Activated T-cell treated with anti-CD3 and anti-CD28 coated beads for 4 hours (primary cell): ENCODE results near the gene TRIM2.

Experiments
- DNase-seq: peaks from one replicate; pipeline ENCODE4 v3.0.0-alpha.2; 2020

TRIM2 gene

GRCh38 chr4:153255233-153255632 lies 51.0 kb downstream of the TRIM2 start:
- DNase-seq, result no peak

- no peak for DNase-seq
Observed at GRCh38 chr4:153257151-153257620, 52.9 kb downstream of the TRIM2 start.

DNA sequence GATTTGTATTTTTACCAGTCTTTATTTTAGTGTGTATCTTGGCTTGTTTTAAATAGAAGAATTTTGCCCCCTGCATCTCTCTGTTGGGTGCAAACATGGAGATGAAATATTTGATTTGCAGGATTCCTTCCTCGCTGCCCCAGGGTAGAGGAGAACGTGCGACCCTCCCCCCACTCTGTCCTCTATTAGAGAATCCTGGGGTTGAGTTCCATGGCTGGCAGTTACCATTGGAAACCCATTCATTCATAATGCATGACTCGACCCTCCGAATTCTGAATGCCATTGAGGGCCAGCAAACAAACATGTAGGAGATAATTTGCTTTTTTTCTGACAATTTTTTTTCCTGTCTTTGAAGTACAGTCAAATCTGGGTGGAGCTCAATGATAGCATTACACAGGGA lies 53.7 kb downstream of the TRIM2 start:
- no peak for DNase-seq

DNA sequence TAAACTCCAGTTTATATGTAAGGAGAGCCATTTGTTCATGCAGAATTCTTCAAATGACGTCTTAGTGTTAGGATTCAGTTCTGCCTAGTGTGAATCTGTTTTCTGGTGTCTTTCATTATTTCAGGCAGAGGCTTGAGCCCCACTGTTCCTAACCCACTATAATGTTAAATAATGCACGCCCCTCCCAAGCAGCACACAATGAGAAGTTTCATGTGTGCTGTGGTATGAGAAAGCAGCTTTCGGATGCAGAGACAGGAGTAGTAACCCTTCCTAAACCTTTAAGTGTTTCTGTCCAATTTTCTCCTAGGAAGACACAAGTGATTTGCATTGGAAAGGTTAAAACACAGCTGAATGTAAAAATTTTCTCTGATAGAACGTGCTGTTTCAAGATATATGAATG lies 54.5 kb downstream of the TRIM2 start:
- DNase-seq, result no peak

DNA sequence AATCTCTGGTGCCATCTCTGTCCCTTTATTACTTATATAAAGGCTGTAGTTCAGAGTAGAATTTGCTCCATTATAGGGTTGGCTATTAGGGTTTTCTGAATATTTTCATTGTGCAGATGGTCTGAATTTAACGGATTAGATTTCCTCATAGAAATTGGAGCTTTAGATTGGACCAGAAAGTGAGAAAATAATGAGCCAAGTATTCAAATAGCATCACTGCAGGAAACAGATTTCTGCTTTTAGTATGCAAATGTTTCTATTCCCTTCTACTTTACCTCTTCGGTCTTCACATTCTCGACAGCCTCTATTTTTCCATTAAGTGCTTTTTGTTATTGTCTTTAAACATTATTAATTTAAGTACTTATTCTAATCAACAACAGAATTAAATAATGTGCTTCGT lies 55.4 kb downstream of the TRIM2 start:
- no peak for DNase-seq

DNA sequence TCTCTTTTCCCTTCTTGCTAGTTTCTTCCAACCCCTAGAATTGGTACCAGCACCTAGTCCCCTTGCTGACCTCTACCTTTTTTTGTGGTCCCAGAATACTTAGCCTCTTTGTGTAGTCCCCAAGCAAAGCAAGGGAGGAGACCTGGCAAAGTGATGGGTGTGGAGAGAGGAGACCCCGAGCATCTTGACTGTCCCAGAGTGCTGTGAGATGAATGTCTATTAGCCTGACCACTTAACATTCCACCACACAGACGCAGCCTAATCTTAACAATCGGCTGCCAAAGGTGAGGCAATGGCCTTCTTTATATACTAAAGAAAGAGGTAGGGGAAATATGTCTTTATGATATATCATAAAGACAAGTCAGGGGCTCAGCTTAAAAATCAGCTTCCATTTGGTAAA lies 55.9 kb downstream of the TRIM2 start:
- no peak for DNase-seq

- no peak for DNase-seq
Observed at GRCh38 chr4:153260553-153261300, 56.5 kb downstream of the TRIM2 start.

DNA sequence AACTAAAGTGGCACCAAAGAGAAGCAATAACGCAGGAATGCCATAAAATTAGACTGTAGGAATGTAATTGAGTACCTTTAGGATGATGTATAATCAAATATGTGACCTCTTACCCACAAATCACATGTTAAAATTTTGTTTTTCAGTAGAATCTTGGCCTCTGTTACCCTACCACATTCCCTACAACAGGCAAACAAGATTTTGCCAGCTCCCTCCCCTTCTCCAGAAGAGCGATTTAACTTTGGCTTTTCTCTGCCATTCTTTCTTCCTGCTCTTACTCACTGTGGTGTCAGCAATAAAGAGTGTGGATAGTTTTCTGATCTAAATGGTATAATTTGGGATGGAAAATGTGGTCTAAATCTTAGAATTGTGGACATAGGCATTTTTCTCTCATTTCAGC lies 57.2 kb downstream of the TRIM2 start:
- DNase-seq, result no peak

DNA sequence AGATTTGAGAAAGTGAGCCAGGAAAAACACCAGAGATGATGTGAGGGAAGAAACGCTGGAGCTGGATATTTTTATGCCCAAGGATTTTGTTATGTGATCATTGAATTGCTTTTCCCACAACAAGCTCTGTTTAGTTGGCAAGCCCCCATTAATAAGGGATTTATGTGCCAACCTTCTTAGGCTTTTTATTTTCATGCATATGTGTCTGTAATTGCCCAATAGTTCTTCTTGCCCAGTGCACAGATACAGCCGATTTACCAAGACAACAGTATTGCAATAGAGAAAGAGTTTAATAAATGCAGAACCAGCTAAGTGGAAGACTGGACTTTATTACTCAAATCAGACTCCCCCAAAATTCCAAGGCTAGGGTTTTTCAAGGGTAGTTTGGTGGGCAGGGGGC lies 57.7 kb downstream of the TRIM2 start:
- no peak for DNase-seq

- no peak for DNase-seq
Observed at GRCh38 chr4:153265306-153266047, 61.2 kb downstream of the TRIM2 start.

- DNase-seq, result no peak
Observed at GRCh38 chr4:153266988-153267387, 62.7 kb downstream of the TRIM2 start.

DNA sequence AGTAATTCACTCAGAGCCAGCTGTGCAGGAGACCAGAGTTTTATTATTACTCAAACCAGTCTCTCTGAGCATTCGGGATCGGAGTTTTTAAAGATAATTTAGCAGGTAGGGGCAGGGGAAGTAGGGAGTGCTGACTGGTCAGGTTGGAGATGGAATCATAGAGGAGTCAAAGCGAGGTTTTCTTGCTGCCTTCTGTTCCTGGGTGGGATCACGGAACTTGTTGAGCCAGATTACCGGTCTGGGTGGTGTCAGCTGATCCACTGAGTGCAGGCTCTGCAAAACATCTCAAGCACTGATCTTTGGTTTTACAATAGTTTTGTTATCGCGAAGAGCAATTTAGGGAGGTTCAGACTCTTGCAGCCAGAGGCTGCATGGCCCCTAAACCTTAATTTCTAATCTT lies 63.6 kb downstream of the TRIM2 start:
- no peak for DNase-seq

- DNase-seq, result no peak
Observed at GRCh38 chr4:153268295-153268694, 64.1 kb downstream of the TRIM2 start.

GRCh38 chr4:153269218-153269990 lies 65.2 kb downstream of the TRIM2 start:
- DNase-seq, result no peak

DNA sequence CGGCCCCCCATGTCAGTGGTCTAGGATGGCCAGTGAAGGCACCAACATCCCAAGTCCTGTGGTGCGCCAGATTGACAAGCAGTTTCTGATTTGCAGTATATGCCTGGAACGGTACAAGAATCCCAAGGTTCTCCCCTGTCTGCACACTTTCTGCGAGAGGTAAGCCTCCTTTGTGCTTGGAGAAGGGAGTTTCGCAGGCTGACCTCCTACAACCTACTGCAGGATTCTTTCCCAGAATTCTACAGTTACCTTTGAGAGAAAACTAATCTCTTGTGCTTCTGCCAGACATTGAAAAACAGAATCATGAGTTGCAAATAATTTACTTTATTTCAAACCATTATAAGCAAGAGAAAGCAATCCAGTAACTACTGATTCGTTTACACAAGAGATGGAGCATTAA lies 66.1 kb downstream of the TRIM2 start:
- DNase-seq, result no peak

- DNase-seq, result no peak
Observed at GRCh38 chr4:153271820-153272219, 67.6 kb downstream of the TRIM2 start.

DNA sequence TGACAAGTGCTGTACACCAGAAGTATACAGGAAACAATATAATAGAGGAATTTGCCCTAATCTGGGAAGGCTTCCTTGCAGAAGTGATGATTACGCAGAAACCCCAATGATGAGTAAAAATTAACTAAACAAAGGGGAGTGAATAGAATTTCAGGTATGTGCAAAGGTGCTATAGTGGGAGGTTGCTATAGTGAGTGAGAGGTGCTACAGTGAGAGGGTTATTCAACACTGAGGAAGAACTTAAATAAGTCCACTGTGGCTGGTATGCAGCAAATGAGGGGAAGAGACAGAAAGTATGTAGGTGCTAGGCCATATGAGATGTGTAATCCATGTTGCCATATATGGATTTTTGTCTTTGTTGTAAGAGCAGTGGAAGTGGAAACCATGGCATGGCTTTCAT lies 69.5 kb downstream of the TRIM2 start:
- DNase-seq, result no peak

DNA sequence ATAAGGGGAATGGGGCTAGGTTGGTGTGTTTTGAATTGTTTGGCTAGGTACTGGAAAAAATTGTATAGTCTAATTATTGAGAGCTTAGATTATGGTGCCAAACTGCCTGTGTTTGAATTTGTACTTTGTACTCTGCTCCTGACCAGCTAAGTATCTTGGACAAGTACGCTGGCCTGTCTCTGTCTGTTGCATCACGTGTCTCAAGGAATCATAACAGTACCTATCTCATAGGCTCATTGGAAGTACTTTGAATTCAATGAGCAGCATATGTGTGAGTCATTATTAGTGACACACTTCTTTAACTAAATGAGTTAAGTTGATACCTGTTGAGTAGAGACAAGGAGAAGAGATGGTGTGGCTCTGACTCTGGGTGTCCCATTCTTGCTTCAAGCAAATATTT lies 70.7 kb downstream of the TRIM2 start:
- DNase-seq, result no peak

- no peak for DNase-seq
Observed at GRCh38 chr4:153275380-153276276, 71.4 kb downstream of the TRIM2 start.

DNA sequence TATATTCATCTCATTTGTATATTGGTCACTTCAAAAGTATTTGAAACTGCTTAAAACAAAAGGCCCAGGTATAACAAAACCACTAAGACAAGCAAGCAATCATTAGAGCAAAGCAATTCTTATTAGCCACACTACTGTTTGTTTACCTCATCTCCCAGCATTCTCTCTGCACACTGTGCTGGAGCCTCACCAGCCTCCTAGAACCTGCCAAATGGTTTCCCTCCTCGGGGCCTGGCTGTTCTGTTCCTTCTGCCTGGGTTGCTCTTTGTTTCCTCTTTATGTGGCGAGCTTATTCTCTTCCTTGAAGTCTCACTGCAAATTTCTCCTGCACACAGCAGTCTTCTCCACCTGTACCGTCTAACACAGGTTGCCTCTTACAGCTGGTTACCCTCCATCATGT lies 72.7 kb downstream of the TRIM2 start:
- DNase-seq, result no peak

DNA sequence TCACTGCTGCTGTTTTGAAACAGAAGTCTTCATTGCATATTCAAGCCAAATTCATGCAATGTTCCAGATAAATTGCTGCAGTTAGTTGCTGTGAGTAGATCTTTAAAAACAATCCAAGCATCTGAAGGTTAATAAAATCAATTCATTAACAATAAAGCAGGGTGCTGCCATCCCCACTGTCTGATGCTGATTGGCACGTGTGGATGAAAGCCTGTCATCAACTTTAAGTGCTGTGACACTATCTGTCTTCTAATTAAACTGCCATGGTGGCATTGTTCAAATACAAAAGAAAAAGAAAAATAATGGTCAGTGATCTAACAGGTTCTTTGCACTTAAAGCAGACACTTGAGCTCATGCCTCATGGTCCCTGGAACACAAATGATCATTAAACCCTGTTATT lies 77.2 kb downstream of the TRIM2 start:
- no peak for DNase-seq

DNA sequence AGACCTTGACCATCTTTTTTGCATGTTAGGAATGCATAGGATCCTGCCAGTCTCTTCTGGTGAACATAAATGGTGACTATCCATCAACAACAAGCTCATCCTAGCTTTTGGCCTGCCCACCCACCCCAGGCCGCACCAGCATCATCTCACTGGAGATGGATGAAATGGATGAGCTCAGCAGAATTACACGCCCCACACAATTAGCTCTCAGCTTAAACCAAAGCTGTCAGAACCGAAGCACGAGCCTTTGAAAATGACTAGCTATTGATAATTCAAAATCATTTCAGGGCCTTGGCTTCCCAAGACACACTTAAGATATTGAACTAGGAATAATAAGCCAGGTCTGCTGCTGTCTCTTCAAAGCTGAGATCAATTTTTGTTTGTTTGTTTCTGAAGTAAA lies 77.8 kb downstream of the TRIM2 start:
- no peak for DNase-seq

DNA sequence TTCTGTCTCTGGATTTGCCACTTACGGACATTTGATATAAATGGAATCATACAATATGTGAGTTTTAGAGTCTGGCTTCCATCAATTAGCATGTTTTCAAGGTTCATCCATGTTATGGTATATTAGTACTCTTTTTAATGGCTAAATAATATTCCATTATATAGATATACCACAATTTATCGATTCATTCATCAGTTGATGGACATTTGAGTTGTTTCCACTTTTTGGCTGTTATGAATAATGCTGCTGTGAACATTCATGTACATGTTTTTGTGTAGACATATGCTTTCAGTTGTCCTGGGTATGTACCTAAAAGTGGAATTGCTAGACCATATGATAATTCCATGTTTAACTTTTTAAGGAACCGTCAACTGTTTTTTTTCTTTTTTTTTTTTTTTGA lies 79.0 kb downstream of the TRIM2 start:
- DNase-seq, result no peak
